ENCODE measurements around the gene STARD3.

DNA sequence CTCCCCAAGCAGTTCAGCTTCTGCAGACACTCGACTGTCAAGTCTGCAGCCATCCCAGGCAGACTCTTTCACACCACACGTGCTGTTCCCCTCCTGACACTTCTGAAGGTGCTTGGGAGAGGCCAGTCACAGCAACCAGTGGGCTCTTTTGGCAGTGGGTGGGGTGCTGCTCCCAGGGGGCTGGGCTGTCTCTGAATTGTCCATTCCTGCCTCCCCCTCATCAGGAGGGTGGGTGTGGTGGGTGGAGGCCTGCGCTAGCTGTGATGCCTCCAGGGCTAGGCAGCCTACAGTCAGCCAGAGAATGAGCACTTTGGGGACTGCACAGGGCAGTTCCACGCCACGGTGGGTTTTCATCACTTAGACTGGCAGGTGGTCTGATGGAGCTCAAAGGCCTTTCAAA is 10.3 kb downstream of the STARD3 start:
- TF ChIP-seq GATA2 (IDR thresholded peaks at IDR 0.05; ENCODE audit: low read depth, low read length) (no peak), GATA3 (IDR thresholded peaks at IDR 0.05; ENCODE audit: low read depth, low read length) (no peak)

All from SH-SY5Y (cell line).